Renal pelvis (tissue), 4 donors: Measurements from ENCODE around the gene ZNF787. TPM values are rescaled to one million over a fixed set of nuclear protein-coding genes. Genes with fewer than 3 reads are reported as not detected.

ENCODE experiments used
- DNase-seq: peaks from one replicate; pipeline ENCODE4 v3.0.0-alpha.2; 2013
- polyA plus RNA-seq, 3 donors: library from polyadenylated mRNA; unstranded; fragments of 120-200 nt; gene quantifications; one replicate each; pipeline ENCODE4 v1.2.1, GENCODE V29; 2013; ENCODE audit not compliant: insufficient read length in 3 of 3

Gene ZNF787
- polyA plus RNA-seq, 3 donors, result 18.1 to 26.2 (median 22.7) TPM

DNA sequence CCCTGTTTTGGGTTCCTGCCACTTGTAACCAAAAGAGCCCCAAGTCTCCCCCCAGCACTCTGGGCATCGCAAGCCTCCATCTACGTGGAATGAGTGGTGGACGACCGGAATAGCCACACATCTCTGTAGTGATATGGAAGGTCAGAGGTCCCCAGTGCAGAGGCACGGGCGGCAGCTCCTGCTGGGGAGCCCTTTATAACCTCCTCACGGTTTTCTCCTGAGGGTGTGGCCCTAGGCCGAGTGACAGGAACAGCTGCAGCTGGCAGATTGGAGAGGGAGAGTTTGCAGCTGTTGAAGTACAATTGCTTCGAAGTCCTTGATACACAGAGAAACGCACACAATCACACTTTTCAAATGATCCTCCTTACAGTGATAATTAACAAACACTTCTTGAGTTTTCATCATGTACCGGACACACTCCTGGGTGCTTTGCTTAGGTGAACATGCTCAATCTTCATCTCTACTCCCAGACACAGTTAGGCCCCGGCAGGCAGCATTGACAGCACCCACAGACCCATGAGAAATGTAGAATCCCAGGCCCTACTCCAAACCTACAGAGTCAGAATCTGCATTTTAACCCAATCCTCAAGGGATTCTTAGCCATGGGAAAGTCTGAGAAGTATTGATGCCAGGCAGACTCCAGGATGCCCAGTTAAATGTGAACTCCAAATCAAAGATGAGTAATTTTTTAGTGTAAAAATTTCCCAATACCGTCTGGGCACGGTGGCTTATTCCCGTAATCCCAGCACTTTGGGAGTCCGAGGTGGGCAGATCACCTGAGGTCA lies 4.9 kb upstream of the ZNF787 start:
- no peak for DNase-seq

DNA sequence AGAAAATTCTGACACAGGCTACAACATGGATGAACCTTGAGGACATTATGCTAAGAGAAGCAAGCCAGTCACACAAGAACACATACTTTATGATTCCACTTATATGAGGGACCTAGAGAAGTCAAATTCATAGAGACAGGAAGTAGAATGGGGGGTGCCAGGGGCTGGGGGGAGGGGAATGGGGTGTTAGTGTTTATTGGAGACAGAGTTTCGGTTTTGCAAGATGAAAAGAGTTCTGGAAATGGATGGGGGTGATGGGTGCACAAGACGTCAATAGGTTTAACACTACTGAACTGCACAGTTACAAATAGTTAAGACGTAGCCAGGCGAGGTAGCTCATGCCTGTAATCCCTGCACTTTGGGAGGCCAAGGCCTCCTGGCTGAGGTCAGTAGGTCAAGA lies 3.5 kb upstream of the ZNF787 start:
- no peak for DNase-seq

DNA sequence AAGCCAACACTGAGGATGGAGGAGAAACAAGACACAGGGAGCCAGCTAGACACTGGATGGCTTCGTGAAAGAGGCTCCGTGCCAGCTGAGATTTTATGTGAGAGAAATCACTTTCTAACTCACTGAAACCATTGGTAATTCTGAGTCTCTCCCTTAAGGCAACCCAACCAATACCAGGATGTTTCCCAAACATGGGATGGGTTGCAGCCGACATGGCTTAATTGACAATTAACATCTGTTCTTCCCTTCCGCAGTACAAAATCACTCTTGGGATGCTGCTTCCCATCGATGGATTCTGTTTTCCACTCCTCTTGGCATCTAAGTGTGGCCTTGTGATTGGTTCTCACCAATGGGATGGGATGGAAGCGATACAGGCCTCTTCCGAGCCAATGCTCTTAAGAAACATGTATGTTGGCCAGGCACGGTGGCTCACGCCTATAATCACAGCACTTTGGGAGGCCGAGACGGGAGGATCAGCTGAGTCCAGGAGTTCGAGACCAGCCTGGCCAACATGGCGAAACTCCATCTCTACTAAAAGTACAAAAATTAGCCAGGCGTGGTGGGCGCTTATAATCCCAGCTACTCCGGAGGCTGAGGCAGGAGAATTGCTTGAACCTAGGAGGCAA lies 2.3 kb upstream of the ZNF787 start:
- DNase-seq, result no peak

DNA sequence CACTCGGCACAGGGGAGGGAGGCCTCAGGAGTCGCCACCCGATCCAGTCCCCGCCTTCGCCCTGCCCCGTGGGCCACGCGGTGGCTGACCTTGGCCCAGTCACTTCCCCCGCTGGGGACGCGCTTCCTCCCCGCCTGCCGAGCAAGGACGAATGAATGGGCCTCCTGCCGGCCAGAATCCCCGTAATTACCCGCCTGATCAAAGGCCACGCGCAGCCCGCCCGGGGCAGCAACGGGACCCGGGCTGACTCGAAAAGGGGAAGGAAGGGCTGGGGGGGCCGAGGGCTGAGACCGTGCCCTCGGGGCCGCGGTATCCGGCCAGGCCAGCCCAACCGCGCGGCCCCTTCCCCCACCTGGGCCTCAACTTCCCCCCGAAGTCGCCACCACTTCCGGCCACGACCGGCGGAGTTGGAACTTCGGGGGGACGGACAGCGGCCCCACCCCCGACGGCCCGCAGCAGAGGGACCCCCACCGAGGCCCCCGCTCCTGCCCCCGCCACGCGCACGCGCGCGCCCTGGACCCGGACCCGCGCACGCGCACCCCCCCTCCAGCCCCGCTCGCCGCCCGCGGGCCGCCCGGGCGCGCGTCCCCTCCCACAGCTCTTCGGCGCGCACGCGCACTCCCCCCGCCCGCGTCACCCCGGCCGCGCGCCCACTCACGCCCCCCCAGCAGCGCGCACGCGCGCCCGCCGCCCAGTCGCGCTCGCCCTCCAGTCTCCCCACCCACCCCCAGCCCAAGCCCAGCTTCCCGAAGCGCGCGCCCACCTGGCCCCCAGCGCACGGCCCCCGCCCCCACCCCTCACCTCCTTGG lies 520 bp downstream of the ZNF787 start:
- no peak for DNase-seq

DNA sequence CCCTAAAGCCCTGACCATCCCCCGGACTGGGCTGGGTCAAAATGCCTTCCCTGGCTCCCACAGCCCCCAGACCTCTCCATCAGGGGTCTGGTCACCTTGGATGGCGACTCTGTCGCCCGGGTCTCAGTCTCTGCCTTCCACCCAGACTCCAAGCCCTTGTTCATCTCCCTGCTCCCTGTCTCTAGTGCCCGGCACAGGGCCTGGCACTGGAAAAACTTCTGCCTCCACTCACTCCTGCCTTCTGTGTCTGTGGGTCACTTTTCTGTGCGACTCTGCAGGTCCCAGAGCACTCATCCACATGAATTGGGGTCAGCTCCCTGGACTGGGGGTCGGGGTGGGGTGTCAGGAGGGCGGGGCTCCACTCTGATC lies 1.1 kb downstream of the ZNF787 start:
- DNase-seq, result no peak

DNA sequence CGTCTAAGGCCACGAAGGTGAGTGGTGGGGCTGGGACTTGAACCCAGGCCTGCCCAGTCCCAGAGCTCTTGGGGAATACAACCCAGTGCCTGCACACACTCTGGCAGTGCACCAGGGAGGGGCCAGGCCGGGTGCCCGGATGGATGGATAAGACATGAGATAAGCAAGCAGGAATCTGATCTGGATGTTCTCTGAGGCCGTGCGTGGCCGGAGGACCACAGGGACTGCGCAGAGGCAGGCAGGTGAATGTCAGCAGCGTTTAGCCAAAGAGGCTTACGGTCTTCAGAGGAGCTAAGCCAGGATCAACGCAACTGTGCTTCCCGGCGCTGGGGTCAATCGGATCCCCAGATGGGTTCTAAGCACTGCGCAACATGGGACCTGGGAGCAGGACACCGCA lies 1.5 kb downstream of the ZNF787 start:
- DNase-seq, result no peak

GRCh38 chr19:56118666-56119581 lies 2.2 kb downstream of the ZNF787 start:
- no peak for DNase-seq

- DNase-seq, result no peak
Measured at GRCh38 chr19:56117889-56118288, 3.2 kb downstream of the ZNF787 start.

DNA sequence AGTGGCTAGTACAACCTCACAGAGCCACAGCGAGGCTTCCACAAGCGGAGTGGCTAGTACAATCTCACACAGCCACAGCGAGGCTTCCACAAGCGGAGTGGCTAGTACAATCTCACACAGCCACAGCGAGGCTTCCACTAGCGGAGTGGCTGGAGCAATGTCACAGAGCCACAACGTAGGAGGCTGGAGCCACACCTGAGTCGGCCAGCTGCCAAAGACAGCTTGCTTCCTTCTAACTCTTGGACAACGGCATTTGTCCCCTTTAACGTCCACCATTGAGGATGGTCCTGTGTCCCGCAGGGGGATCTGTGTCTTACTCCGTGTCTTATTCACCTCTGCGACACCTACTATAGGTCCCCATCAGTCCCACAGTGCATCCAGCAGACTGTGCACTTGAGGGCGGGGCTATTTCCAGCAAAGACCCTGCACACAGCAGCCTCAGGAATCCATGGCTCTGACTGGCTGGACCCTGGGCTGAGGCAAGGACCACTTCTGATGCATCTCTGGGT lies 3.7 kb downstream of the ZNF787 start:
- no peak for DNase-seq

- DNase-seq, result no peak
Measured at GRCh38 chr19:56116606-56117005, 4.5 kb downstream of the ZNF787 start.

DNA sequence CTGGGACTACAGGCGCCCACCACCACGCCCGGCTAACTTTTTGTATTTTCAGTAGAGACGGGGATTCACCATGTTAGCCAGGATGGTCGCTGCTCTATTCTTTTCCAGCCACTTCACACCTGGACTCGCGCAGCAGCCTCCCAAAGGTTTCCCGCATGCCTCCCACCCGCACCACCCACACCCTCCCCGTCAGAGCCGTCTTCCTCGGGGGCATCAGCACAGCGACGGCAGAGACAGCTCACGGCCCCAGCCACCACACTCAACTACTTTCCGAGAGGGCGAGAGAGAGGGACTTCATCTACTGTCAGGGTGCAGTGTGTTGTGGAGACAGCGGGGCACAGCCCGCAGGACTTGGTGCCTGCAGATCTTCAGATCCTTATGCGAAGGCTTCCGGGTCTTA lies 5.6 kb downstream of the ZNF787 start:
- DNase-seq, result no peak

DNA sequence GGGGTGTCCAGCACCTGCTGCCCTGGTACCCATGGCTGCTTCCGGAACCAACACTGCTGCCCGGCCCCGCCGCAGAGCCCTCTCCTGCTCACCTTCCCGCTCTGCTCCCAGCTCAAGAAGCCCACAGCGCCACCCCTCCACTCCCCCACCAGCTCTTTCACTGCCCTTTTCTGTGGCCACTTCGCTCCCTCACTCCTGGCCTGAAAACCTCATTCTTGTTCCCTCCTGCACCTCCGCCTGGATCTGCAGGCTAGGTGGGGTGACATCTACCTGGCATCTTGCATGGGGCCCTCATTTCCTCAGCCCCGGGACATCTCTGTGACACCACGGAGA lies 6.4 kb downstream of the ZNF787 start:
- DNase-seq, result no peak

GRCh38 chr19:56114051-56114777 lies 6.9 kb downstream of the ZNF787 start:
- DNase-seq, result no peak

DNA sequence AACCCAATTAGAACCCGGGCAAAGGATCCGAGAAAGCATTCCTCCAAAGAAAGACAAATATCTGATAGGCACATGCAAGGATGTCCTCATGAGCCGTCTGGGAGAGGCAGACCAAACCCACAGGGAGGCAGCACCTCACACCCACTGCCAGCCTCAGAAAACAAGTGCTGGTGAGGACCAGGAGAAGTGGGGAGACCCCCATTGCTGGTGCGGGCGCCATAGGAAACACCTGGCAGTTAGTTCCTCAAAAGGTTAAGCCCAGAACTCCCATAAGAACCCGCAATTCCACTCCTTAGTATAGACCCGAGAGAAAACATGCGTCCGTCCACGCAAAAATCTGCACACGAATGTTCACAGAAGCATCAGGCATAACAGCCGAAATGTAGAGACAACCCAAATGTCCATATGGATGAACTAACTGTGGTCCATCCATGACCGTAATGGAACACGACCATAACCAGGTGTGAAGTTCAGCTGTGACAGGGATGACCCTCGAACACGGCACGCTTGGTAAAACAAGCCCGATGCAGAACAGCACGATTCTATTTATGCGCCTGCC lies 7.9 kb downstream of the ZNF787 start:
- DNase-seq, result no peak

- no peak for DNase-seq
Measured at GRCh38 chr19:56112313-56112709, 8.8 kb downstream of the ZNF787 start.

DNA sequence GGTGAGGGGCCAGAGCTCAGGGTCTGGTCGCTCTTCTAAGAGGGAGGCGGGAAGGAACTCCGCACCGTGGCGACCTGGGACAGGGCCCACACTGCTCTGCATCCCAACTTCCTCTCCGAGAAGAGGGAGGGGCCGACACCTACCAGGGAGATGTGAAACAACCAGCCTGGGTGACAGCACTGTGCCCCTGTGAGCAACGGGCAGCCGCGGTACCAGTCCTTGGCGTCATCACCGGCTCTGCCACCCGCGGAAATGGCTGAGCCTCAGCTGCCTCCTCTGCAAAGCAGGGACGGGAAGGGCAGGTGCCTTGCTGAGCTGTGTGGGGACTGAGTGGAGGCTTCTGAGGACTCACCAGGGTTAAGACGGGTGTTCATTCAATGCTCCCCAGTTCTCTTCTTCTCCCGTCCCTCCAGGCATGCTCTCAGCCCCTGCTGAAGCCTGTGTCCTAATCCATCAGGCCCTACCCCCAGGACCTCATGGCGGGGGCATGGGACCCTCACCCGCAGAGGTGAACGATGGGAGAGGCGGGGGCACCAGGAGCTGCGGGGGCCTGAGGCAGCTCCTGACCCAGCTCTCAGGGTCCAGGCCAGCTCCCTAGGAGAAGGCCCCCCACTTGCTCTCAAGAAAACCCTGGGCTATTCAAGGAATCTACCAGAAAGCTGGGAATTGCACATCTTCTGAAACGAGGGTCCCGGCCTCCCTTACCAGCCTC lies 9.3 kb downstream of the ZNF787 start:
- DNase-seq, result no peak

DNA sequence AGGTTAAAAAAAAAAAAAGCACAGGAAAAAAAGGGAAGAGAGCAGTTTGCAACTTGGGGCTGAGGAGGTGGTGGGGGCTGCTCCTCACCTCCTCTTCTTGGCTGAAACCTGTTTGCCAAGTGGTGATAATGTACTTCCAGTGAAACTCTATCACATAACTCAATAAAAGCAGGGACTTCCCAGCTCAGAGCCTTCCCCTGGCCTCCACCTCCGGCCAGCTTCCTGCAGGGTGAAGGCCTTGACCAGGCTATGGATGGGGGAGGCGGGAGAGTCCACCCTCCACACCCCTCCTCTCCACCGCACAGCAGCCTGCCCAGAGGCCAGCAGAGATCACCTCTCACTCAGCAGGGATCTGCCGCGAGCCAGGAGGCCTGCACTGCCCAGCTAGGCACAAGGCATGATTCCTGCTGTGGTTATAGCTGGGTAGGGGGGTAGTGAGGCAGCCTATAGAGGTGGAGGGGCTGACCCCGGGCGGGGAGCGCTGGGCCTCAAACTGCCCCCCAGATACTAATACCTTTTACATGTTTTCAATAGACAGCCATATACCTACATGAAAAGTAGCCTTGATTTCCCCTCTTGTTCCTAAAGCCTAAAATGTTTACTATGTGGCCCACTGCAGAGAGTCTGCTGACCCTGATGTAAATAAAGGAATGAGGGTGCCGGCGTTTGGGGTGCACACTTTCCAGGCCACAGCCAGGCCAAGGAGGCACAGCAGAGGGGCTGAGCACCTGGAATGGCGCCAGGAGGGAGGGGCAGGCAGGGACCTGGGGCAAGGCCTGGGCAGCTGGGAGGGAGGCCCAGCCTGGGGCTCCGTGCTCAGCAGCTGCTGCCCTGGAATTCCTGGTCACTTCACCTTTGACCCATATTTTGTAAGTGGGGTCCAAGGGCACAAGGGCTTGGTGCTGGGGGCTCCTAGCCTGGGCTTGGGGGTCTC lies 10.3 kb downstream of the ZNF787 start:
- peak; percentile 36 for DNase-seq

- DNase-seq, result no peak
Measured at GRCh38 chr19:56109226-56109625, 11.9 kb downstream of the ZNF787 start.
